Activated naive CD8-positive, alpha-beta T cell (primary cell): ENCODE data around the gene KCNA5.

ENCODE experiments used
- H3K27ac Mint-ChIP-seq: one replicate; pipeline ENCODE4 v1.8.0; 2021; ENCODE audit warnings: mixed read lengths
- H3K27me3 Mint-ChIP-seq: one replicate; pipeline ENCODE4 v1.8.0; 2021; ENCODE audit warnings: mixed read lengths
- H3K36me3 Mint-ChIP-seq: one replicate; pipeline ENCODE4 v1.8.0; 2021; ENCODE audit warnings: mixed read lengths
- H3K4me1 Mint-ChIP-seq: one replicate; pipeline ENCODE4 v1.8.0; 2021; ENCODE audit warnings: low read depth, mixed read lengths
- H3K4me3 Mint-ChIP-seq: one replicate; pipeline ENCODE4 v1.8.0; 2021; ENCODE audit warnings: mild to moderate bottlenecking, mixed read lengths
- H3K9me3 Mint-ChIP-seq: one replicate; pipeline ENCODE4 v1.8.0; 2021; ENCODE audit warnings: low read depth, mixed read lengths

KCNA5 gene

DNA sequence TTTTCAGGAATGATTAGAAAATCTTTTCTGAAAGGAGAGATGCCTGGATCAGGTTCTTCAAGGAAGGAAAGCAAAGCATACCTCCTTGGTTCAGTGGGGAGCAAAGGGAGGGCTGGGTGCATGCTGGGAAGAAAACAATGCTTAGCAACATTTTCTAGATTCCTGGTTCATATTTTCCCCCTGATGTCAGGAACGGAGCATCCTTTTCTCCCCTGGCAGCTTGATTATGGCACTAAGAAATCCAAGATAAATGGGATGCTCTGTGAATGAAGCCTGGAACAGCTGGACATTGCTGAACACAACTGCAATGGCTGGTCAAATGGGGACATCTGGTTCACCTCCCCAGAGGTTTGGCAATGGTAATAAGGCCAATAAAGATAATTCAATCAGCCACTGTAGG lies 50.9 kb downstream of the KCNA5 start:
- Mint-ChIP-seq H3K9me3 (no peaks in the 10 kb centered on the region), H3K4me3 (no peak overlapping the region), H3K27ac (no peak overlapping the region), H3K4me1 (no peaks in the 10 kb centered on the region), H3K36me3 (no peaks in the 10 kb centered on the region), H3K27me3 (peaks cover 5% of the 10 kb centered on the region)

- no peaks in the 10 kb centered on the region for H3K4me1 Mint-ChIP-seq
- no peak overlapping the region for H3K27ac Mint-ChIP-seq
- no peak overlapping the region for H3K4me3 Mint-ChIP-seq
- no peaks in the 10 kb centered on the region for H3K36me3 Mint-ChIP-seq
- no peaks in the 10 kb centered on the region for H3K9me3 Mint-ChIP-seq
- peaks cover 5% of the 10 kb centered on the region for H3K27me3 Mint-ChIP-seq
These were observed 51.3 kb downstream of the KCNA5 start for GRCh38 chr12:5094986-5095385.
